SK-N-SH (cell line): ENCODE results near the gene APC2.

ENCODE experiments used
- CHD2 ChIP-seq: fragments of 150-350 bp; IDR thresholded peaks from 2 replicates; pipeline ENCODE4 v1.6.1; 2018; ENCODE audit warnings: low read length; ENCODE audit not compliant: partially characterized antibody
- FOXJ3 ChIP-seq: sonication (generic); formaldehyde crosslinking; IDR thresholded peaks from 2 replicates; pipeline ENCODE4 v1.5.1; 2020; ENCODE audit warnings: mild to moderate bottlenecking, missing genetic modification reagents
- RAD21 ChIP-seq: IDR thresholded peaks from 2 replicates; pipeline ENCODE4 v1.6.1; 2012; ENCODE audit warnings: mild to moderate bottlenecking, low read length
- TF ChIP-seq, protein P1 (sequence below): IDR thresholded peaks from 2 replicates; pipeline ENCODE4 v1.6.1; 2012; ENCODE audit warnings: mild to moderate bottlenecking, low read depth, low read length, moderate library complexity
- TF ChIP-seq, protein P2 (sequence below): IDR thresholded peaks from 2 replicates; pipeline ENCODE4; 2012

DNA sequence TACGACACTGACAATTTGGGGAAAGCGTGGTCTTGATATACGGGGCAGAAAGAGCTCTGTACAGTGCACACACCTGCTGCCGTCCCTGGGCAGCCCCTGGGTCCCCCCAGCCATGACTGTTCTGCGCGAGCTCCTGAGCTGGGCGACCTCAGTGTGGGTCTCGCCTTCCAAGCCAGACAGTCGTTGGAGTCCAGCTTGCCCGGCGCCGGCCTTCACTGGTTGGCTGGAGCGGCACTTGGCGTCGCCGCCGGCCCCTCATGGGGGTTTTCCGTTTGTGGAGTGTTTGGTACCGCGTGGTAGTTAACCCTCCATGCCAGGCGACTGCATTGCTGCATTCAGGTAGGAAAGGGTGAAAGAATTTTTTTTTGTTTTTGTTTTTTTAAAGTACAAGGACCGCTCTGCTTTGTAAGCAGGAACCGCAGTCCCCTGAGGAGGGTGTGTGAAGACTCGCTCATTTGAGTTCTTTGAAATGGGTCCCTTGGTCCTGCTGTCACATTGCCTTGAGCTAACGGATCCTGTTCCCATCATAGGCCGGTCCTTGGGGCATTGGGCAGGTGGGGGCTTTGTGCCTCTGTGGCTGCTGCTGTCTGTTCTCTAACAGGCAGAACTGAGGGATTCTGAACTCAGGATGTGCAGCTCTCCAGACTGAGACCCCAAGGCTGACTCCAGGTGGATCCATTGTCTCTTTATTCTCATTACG is 22.6 kb upstream of the APC2 start:
- TF ChIP-seq, protein P1, sequence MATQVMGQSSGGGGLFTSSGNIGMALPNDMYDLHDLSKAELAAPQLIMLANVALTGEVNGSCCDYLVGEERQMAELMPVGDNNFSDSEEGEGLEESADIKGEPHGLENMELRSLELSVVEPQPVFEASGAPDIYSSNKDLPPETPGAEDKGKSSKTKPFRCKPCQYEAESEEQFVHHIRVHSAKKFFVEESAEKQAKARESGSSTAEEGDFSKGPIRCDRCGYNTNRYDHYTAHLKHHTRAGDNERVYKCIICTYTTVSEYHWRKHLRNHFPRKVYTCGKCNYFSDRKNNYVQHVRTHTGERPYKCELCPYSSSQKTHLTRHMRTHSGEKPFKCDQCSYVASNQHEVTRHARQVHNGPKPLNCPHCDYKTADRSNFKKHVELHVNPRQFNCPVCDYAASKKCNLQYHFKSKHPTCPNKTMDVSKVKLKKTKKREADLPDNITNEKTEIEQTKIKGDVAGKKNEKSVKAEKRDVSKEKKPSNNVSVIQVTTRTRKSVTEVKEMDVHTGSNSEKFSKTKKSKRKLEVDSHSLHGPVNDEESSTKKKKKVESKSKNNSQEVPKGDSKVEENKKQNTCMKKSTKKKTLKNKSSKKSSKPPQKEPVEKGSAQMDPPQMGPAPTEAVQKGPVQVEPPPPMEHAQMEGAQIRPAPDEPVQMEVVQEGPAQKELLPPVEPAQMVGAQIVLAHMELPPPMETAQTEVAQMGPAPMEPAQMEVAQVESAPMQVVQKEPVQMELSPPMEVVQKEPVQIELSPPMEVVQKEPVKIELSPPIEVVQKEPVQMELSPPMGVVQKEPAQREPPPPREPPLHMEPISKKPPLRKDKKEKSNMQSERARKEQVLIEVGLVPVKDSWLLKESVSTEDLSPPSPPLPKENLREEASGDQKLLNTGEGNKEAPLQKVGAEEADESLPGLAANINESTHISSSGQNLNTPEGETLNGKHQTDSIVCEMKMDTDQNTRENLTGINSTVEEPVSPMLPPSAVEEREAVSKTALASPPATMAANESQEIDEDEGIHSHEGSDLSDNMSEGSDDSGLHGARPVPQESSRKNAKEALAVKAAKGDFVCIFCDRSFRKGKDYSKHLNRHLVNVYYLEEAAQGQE: no peak
- TF ChIP-seq, protein P2, sequence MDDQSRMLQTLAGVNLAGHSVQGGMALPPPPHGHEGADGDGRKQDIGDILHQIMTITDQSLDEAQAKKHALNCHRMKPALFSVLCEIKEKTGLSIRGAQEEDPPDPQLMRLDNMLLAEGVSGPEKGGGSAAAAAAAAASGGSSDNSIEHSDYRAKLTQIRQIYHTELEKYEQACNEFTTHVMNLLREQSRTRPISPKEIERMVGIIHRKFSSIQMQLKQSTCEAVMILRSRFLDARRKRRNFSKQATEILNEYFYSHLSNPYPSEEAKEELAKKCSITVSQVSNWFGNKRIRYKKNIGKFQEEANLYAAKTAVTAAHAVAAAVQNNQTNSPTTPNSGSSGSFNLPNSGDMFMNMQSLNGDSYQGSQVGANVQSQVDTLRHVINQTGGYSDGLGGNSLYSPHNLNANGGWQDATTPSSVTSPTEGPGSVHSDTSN: no peak
- no peak for TF ChIP-seq FOXJ3
- TF ChIP-seq CHD2: no peak
- TF ChIP-seq RAD21: no peak
